NT2/D1 (cell line): ENCODE measurements around the gene OPA3.
"Not testable (repeated sequence)": the region's sequence is repeated elsewhere in the genome, so short reads cannot be mapped to it uniquely, and the experiment has no call there.

Experiments
- DNase-seq: peaks from one replicate; pipeline ENCODE4 v3.0.0-alpha.2; 2011; ENCODE audit warnings: low read depth, low spot score
- H3K27me3 ChIP-seq: 2 replicates; pipeline ENCODE4 v1.6.0; 2011; ENCODE audit warnings: mild to moderate bottlenecking; ENCODE audit not compliant: insufficient read length, insufficient read depth
- H3K36me3 ChIP-seq: 2 replicates; pipeline ENCODE4 v1.6.1; 2011; ENCODE audit warnings: mild to moderate bottlenecking, low read length, mixed read lengths; ENCODE audit not compliant: insufficient read depth, insufficient read length
- H3K4me1 ChIP-seq: 2 replicates; pipeline ENCODE4 v1.5.1; 2011; ENCODE audit not compliant: insufficient read depth, insufficient read length
- H3K4me3 ChIP-seq: 2 replicates; pipeline ENCODE4 v1.5.1; 2011; ENCODE audit warnings: low read depth; ENCODE audit not compliant: insufficient read length
- H3K9ac ChIP-seq: 2 replicates; pipeline ENCODE4 v1.6.0; 2011; ENCODE audit warnings: low read depth; ENCODE audit not compliant: insufficient read length
- H3K9me3 ChIP-seq: 2 replicates; pipeline ENCODE4 v1.5.1; 2011; ENCODE audit warnings: mild to moderate bottlenecking, low read length; ENCODE audit not compliant: insufficient read depth
- SUZ12 ChIP-seq: IDR thresholded peaks from 2 replicates; pipeline ENCODE4 v1.6.1; 2011; ENCODE audit not compliant: insufficient read length, insufficient read depth; ENCODE audit errors: extremely low read depth
- YY1 ChIP-seq: IDR thresholded peaks from 2 replicates; pipeline ENCODE4 v1.6.1; 2011; ENCODE audit not compliant: insufficient read length, insufficient read depth
- ZNF274 ChIP-seq: IDR thresholded peaks from 2 replicates; pipeline ENCODE4 v1.6.1; 2011; ENCODE audit warnings: mild to moderate bottlenecking, low read depth, low read length

The OPA3 gene

GRCh38 chr19:45517641-45518468, 66.7 kb downstream of the OPA3 start:
- Histone ChIP-seq H3K27me3 (no peaks in the 10 kb centered on the region), H3K4me3 (no peak overlapping the region), H3K9ac (no peak overlapping the region), H3K4me1 (no peaks in the 10 kb centered on the region), H3K36me3 (peaks cover 68% of the 10 kb centered on the region), H3K9me3 (no peaks in the 10 kb centered on the region)
- DNase-seq = no peak
- TF ChIP-seq YY1 = no peak
- TF ChIP-seq ZNF274 = no peak
- no peak for TF ChIP-seq SUZ12

DNA sequence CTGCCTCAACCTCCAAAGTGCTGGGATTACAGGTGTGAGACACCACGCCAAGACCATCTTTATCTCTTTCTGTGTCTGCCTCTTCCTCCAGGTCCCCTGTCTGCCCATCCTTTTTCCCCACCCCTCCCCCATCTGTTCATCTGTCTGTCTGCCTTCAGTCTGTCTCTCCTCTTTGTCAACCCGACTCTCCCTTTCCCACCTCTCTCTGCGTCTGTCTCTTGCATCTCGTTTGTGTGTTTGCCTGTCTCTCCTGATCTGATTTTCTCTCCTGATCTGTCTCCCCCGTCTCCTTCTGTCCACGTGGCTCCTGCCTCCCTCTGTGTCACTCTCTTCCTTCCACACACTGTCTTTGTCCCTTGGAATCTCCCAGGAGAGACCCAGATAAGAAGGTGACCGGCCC, 67.4 kb downstream of the OPA3 start:
- Histone ChIP-seq H3K4me1 (no peaks in the 10 kb centered on the region), H3K4me3 (no peak overlapping the region), H3K9ac (no peak overlapping the region), H3K36me3 (peaks cover 63% of the 10 kb centered on the region), H3K9me3 (no peaks in the 10 kb centered on the region), H3K27me3 (no peaks in the 10 kb centered on the region)
- DNase-seq = no peak
- no peak for TF ChIP-seq SUZ12
- no peak for TF ChIP-seq YY1
- no peak for TF ChIP-seq ZNF274

GRCh38 chr19:45515807-45516401, 68.7 kb downstream of the OPA3 start:
- TF ChIP-seq YY1 (no peak), SUZ12 (no peak)
- no peaks in the 10 kb centered on the region for H3K27me3 ChIP-seq
- peaks cover 65% of the 10 kb centered on the region for H3K36me3 ChIP-seq
- no peak for DNase-seq
- H3K9me3 ChIP-seq = no peaks in the 10 kb centered on the region
- H3K9ac ChIP-seq = no peak overlapping the region
- peaks cover 2% of the 10 kb centered on the region for H3K4me1 ChIP-seq
- no peak overlapping the region for H3K4me3 ChIP-seq

DNA sequence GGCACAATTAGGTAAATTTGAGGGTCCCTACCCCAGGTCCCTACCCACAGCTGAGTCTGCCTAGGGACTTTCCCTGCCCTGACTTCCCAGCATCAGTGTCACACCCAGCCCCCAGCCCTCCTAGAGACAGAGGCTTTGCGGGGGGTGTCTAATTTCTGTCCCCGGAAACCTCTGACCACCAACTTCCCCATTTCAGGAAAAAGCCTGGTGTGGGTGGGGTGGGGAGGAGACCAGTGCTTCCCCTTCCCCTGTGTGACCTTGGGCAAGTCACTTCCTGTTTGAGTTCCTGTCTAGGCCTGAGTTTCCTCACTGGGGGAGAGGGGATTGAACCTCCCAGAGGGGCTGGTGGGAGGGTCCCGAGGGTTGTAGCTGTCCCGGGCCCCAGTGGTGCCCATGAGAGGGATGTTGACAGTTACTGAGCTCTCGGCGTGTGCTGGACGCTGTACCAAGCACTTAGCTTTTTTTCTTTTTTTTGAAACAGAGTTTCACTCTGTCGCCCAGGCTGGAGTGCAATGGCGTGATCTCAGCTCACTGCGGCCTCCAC, 69.4 kb downstream of the OPA3 start:
- DNase-seq = no peak
- TF ChIP-seq YY1 = no peak
- no peak for TF ChIP-seq ZNF274
- no peak for TF ChIP-seq SUZ12
- no peak overlapping the region for H3K4me3 ChIP-seq
- H3K9ac ChIP-seq = no peak overlapping the region
- no peaks in the 10 kb centered on the region for H3K9me3 ChIP-seq
- no peaks in the 10 kb centered on the region for H3K27me3 ChIP-seq
- peaks cover 64% of the 10 kb centered on the region for H3K36me3 ChIP-seq
- peaks cover 2% of the 10 kb centered on the region for H3K4me1 ChIP-seq

DNA sequence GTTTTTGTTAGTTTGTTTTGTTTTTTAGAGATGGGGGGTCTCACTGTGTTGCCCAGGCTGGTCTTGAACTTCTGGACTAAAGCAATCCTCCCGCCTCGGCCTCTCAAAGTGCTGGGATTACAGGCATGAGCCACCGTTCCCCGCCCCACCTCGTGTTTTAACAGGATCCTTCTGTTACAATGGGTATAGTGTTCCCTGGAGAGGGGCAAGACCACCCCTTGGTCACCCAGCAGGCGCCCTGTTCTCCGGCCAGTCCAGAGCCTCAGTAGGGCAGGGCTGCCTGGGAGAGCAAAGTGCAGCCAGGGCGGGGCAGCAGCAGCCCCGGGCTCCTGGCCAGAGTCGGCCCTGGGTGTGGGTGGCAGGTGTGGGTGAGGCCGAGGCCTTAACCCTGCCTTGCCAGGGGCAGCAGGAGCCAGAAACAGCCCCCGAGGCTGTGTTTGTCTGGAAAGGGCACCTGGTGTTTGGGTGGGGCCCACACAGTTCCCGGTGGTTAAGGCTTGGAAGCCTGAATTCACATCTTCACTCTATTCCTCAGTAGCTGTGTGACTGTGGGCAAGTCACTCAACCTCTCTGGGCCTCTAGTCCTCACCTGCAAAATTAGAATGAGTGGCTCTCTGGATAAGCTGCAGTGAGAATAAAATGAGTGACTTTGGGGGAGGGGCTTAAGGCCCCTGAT, 70.1 kb downstream of the OPA3 start:
- peaks cover 62% of the 10 kb centered on the region for H3K36me3 ChIP-seq
- DNase-seq = no peak

DNA sequence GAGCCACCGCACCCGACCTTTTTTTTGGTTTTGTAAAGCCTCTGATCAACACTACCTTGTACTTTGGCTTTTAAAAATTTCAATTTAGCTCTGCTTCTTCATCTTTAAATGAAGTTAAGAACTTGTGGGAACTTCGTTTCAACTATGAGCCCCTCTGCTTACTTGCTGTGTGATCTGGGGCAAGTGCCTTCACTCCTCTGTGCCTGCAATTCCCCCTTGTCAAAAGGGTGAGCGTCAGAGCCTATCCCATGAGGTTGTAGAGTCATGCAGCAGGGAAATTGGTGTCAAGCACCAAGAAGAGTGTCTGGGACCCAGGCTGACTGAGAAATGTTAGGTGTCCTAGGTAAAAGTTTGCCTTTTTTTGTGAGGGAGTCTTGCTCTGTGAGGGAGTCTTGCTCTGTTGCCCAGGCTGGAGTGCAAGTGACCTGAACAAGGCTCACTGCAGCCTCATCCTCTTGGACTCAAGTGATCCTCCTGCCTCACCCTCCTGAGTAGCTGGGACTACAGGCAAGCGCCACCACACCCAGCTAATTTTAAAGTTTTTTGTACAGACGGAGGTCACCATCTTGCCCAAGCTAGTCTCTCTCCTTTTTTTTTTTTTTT, 71.6 kb downstream of the OPA3 start:
- peaks cover 2% of the 10 kb centered on the region for H3K4me1 ChIP-seq
- H3K9ac ChIP-seq = no peak overlapping the region
- H3K36me3 ChIP-seq = peaks cover 55% of the 10 kb centered on the region

More for the DNA sequence above, 70.1 kb downstream of the OPA3 start:
- H3K9ac ChIP-seq = no peak overlapping the region
- H3K9me3 ChIP-seq = no peaks in the 10 kb centered on the region
- TF ChIP-seq YY1 (no peak), ZNF274 (no peak)
- no peaks in the 10 kb centered on the region for H3K27me3 ChIP-seq
- H3K4me1 ChIP-seq = peaks cover 2% of the 10 kb centered on the region
- H3K4me3 ChIP-seq = no peak overlapping the region

GRCh38 chr19:45511074-45511473, 73.5 kb downstream of the OPA3 start:
- H3K36me3 ChIP-seq = peaks cover 44% of the 10 kb centered on the region
- H3K9me3 ChIP-seq = no peaks in the 10 kb centered on the region
- no peak overlapping the region for H3K4me3 ChIP-seq
- TF ChIP-seq SUZ12 (no peak), YY1 (no peak), ZNF274 (no peak)
- no peak for DNase-seq
- no peak overlapping the region for H3K9ac ChIP-seq
- H3K4me1 ChIP-seq = peaks cover 2% of the 10 kb centered on the region
- H3K27me3 ChIP-seq = no peaks in the 10 kb centered on the region

More for the DNA sequence above, 71.6 kb downstream of the OPA3 start:
- H3K4me3 ChIP-seq = no peak overlapping the region
- TF ChIP-seq YY1 (no peak), SUZ12 (no peak), ZNF274 (no peak)
- H3K27me3 ChIP-seq = no peaks in the 10 kb centered on the region
- no peaks in the 10 kb centered on the region for H3K9me3 ChIP-seq
- no peak for DNase-seq

GRCh38 chr19:45510352-45510751, 74.2 kb downstream of the OPA3 start:
- peaks cover 38% of the 10 kb centered on the region for H3K36me3 ChIP-seq
- H3K4me3 ChIP-seq, H3K27me3 ChIP-seq, H3K9ac ChIP-seq, DNase-seq, H3K9me3 ChIP-seq, H3K4me1 ChIP-seq: not testable (repeated sequence)
